GM21619 (cell line): ENCODE data around the gene NRF1.

ENCODE experiments used
- ATAC-seq: cut with Tn5 transposase; IDR thresholded peaks from one replicate; pipeline ENCODE4 v1.9.1; 2021; ENCODE audit not compliant: unreplicated experiment

NRF1 gene

DNA sequence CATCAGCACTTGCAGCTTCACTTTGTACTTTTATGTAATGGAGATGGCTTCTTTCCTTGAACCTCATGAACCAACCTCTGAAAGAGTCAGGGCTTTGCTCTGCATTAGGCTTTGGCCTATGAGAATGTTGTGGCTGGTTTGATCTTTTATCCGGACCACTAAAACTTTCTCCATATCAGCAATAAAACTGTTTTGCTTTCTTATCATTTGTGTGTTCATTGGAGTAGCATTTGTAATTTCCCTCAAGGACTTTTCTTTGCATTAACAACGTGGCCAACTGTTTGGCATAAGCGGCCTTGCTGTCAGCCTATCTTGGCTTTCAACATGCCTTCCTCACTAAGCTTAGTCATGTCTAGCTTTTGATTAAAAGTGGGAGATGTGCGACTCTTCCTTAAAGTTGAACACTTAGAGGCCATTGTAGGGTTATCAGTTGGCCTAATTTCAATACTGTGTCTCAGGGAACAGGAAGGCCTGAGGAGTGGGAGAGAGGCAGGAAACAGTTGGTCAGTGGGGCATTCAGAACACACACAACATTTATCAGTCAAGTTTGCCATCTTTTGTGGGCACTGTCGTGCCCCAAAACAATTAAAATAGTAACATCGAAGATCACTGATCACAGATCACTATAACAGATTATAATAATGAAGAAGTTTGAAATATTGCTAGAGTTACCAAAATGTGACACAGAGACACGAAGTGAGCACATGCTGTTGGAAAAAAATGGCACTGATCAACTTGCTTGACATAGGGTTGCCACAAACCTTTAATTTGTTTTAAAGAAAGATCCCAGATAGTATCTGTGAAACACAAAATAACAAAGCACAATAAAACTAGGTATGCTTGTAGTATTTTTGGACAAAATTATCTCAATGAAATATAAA is 64.7 kb downstream of the NRF1 start:
- ATAC-seq: no peak

DNA sequence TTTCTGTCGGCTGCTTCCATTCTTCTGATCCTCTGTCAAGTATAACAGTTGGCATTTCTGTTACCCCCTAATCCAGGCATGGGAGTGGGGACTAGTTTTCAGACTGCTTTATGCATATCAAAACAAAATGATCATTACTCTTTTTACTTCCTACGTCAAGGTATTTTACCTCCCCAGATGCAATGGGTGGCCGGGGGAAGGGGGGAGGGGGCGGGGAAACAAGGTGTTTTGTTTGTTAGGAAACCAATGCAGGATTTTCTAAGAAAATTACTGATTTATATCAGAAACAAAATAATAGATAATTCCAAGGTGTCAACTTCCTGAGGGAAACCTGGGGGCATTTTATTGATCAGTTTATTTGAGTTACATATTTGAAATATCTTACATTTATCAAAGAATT is 66.3 kb downstream of the NRF1 start:
- ATAC-seq: no peak

DNA sequence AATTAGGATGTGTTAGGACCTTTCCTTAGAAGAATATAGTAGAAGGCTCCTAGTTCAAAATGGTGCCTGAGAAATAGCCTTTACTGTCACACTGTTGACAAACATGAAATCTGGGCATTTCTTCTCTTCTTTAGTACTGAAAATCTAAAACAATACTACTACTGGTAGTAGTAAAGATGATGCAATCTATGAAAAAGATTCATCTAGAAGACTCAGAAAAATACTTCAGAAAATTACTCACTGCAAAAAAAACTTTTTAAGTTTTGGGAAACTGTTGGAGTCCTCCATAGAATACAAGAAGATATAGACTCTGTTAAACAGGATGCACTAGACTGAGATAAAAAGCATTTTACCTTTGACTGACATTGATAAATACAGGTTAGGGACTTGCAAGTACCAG is 67.1 kb downstream of the NRF1 start:
- no peak for ATAC-seq

GRCh38 chr7:129680400-129680799 is 68.9 kb downstream of the NRF1 start:
- no peak for ATAC-seq

DNA sequence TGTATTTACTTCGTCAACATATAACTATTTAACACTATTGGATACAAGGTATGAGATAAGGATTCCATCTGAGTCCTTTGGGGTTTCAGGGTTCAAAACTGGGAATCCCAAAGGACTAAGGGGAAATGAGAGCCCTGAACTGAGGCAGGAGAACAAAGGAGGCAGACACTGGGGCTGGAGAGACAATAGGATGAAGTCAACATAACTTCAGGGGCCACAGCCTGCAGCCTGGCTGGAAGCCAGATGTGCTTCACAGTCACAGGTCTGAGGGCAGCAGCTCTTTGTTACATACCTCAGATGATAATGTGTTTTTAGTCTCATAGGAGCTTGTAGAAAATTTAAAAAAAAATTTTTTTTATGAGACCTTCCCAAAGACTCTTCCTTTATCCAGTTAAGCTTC is 73.3 kb downstream of the NRF1 start:
- no peak for ATAC-seq

DNA sequence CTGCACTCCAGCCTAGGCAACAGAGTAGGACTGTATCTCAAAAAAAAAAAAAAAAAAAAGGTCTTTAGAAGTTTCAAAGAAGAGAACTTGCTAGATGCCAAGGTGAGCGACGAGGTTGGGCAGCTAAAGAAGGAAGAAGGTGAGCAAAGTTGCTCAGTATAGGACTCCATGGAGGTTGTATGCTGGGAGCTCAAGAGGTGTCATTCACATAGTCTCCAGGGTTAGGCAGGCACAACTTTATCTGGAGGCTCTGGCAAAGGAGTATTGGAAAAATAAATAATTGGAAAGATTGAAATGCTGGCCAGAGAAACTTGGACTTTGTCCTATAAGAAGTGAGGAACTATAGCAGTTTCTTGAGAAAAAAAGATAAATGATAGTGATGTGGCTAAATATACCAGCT is 74.5 kb downstream of the NRF1 start:
- no peak for ATAC-seq

- no peak for ATAC-seq
Measured at GRCh38 chr7:129688503-129689222, 77.1 kb downstream of the NRF1 start.

- ATAC-seq: no peak
Measured at GRCh38 chr7:129689995-129690581, 78.6 kb downstream of the NRF1 start.

DNA sequence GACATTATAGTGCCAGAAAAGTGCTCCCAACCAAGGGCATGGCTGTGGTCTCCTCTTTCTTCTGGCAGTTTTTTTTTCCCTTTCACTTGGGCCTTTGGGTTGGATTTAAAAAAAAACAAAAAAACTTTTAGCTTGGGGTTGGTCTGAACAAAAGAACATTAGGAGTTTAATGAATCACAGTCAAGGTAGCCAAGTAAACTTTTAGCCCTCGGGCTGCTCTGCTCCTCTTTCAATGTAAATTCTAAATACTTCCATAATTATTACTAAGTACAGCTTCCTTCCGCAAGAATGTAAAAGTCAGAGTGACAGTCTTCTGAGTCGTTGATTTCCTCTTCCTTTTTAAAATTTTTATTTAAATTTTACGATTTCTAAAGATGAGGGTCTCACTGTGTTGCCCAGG is 79.2 kb downstream of the NRF1 start:
- no peak for ATAC-seq

DNA sequence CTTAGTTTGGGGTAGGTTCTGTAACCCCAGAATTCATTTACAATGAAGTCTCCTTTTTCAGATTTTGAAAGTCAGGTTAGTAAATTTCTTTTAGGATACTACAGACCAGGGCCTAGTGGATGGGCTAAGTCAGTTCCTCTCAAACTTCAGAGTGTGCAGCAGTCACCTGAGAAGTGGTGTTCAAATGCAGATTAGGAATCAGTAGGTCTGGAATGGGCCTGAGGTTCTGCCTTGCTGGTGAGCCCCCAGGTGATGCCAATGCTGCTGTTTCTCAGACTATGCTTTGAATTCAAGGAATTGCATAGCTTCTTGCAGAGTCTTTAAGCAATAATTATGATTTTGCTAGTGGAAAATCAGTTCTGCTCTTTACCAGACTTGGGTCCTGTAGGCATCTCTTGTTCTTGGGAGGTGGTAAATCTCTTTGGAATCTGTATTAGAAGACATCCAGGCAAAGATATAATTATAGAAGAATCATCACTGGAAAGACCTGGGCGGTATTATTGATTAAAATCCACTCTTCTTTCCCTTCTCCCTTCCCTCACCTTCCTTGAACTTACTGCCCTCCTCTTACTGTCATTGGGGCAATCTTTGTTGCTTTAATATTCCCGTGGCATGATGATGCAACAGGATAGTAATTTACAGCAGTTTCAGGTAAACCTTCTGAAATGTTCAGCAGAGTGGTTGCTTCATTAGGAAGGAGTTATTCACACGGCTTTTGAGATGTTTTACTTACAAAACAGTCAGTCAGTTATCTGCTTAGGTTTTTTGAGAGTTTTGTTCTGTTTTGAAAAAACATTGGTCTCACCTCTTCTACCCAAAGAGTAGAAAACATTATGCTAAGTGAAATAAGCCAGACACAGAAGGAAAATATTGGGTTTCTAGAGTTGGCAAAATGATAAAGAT is 87.2 kb downstream of the NRF1 start:
- no peak for ATAC-seq

- no peak for ATAC-seq
Measured at GRCh38 chr7:129702316-129702715, 90.8 kb downstream of the NRF1 start.

GRCh38 chr7:129702761-129703338 is 91.3 kb downstream of the NRF1 start:
- ATAC-seq: no peak

- ATAC-seq: no peak
Measured at GRCh38 chr7:129703751-129704150, 92.2 kb downstream of the NRF1 start.

- ATAC-seq: no peak
Measured at GRCh38 chr7:129707910-129708499, 96.5 kb downstream of the NRF1 start.

- ATAC-seq: no peak
Measured at GRCh38 chr7:129713544-129713943, 102.0 kb downstream of the NRF1 start.

- no peak for ATAC-seq
Measured at GRCh38 chr7:129714514-129715063, 103.1 kb downstream of the NRF1 start.

- no peak for ATAC-seq
Measured at GRCh38 chr7:129719980-129720732, 108.6 kb downstream of the NRF1 start.

DNA sequence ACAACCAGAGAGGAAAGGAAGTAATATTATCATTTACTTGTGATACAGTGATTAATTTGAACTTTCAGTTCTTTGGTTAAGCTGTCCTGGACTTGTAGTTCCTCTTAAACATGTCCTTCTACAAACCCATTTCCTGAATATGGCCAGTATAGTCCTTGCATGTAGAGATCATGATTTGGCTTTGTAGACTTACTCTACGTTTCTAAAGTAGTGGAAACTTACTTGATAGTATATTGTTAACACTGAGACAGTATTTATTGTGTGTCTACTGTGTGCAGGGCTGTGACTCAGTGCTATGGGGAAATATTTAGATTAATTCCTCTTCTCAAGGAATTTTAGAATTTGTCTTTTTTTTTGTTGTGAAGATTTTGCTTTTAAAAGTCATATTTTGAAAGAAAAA is 109.5 kb downstream of the NRF1 start:
- no peak for ATAC-seq

- no peak for ATAC-seq
Measured at GRCh38 chr7:129723679-129724078, 112.2 kb downstream of the NRF1 start.
